Head of caudate nucleus (tissue), 42 donors: ENCODE measurements around the gene NR1H2.

ENCODE experiments used
- DNase-seq, 42 donors: peaks; one replicate each; pipeline versions ENCODE4 v3.0.0 to v3.0.0-alpha.2; 2020 to 2021; ENCODE audit warnings: mixed read lengths in 7 of 42
- intact Hi-C: fragments of 100-400 bp; cut with DNase I; formaldehyde crosslinking; loops from one replicate; pipeline ENCODE4 v1.15.0; 2022

Gene NR1H2

DNA sequence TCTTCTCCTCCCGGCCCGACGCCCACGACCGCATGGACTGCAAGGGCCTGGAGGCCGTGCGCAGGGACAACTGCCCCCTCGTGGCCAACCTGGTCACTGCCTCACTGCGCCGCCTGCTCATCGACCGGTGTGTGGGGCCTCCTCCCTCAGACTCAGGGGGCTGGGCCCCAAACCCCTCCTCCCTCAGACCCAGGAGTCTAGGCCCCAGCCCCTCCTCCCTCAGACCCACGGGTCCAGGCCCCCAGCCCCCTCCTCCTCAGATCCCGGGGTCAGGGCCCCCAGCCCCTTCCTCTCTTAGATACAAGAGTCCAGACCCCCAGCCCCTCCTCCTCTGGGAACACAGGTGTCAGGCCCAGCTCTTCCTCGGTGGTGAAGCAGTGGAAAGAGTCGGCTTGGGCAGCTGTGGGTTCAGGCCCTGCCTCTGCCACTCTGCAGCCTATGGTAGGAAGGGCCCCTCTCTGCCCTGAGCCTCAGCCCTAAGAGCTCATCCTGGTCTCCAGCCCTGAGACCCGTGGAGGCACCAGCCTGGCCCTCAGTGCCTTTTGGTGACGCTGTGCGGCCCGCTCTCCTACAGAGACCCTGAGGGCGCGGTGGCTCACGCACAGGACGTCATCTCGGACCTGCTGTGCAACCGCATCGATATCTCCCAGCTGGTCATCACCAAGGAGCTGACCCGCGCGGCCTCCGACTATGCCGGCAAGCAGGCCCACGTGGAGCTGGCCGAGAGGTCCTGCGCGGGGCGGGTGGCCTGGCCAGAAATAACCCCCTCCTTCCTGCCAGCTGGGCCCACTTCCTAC is 38.8 kb downstream of the NR1H2 start:
- intact Hi-C loops, result no loop called here
- peak in 41 of 42 donors; percentile 32 to 89 (median 70) for DNase-seq

DNA sequence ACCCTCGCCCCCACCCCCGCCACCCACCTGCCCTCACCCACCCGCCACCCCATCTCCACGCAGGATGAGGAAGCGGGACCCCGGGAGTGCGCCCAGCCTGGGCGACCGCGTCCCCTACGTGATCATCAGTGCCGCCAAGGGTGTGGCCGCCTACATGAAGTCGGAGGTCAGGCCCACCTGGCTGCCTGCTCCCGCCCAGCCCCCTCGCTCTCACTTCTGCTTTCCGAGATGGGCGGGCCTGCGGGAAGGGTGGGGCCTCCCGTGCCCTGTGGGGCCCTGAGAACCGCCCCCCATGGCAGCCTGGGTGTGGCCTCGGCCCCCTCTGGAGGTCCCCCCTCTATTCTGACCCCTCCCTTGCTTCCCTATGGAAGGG is 39.4 kb downstream of the NR1H2 start:
- intact Hi-C loops, result no loop called here
- peak in 10 of 42 donors; percentile 8 to 47 (median 32) for DNase-seq

- intact Hi-C loops, result no loop called here
- DNase-seq, result no peak
Measured at GRCh38 chr19:50416034-50416977, 40.0 kb downstream of the NR1H2 start.

GRCh38 chr19:50417111-50418081 is 41.1 kb downstream of the NR1H2 start:
- no peak for DNase-seq
- intact Hi-C loops, result no loop called here

GRCh38 chr19:50418176-50419021 is 42.1 kb downstream of the NR1H2 start, which contains the start of gene SPIB:
Gene SPIB, plus strand, starts transcription at chr19:50418938. Its CDS starts 25 bp downstream, at chr19:50418963.
- intact Hi-C loops, result no loop called here
- DNase-seq, result no peak

GRCh38 chr19:50419022-50419579 is 42.8 kb downstream of the NR1H2 start:
- intact Hi-C loops, result no loop called here
- DNase-seq, result no peak

- no peak for DNase-seq
- intact Hi-C loops, result no loop called here
Measured at GRCh38 chr19:50419580-50420035, 43.4 kb downstream of the NR1H2 start.

GRCh38 chr19:50420127-50420526 is 43.9 kb downstream of the NR1H2 start:
- intact Hi-C loops, result no loop called here
- DNase-seq, result no peak

DNA sequence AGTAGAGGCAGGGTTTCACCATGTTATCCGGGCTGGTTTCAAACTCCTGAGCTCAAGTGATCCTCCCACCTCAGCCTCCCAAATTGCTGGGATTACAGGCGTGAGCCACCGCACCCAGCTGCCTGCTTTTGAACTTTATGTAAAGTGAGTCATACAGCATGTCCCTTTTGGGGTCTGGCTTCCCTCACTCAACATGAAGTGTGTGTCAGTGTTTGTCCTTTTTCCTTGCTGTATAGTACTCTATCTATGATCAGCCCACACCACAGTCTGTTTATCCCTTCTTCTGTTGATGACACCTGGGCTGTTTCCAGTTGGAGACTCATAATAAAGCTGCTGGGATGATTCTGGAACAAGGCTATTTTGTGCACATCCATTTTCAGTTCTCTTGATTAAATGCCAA is 44.6 kb downstream of the NR1H2 start:
- DNase-seq, result no peak
- intact Hi-C loops, result no loop called here

GRCh38 chr19:50422397-50423278 is 46.4 kb downstream of the NR1H2 start:
- intact Hi-C loops, result no loop called here
- DNase-seq, result no peak

GRCh38 chr19:50423279-50424113 is 47.2 kb downstream of the NR1H2 start:
- DNase-seq, result no peak
- intact Hi-C loops, result no loop called here

GRCh38 chr19:50425581-50425980 is 49.3 kb downstream of the NR1H2 start:
- intact Hi-C loops, result no loop called here

GRCh38 chr19:50427318-50427925 is 51.2 kb downstream of the NR1H2 start:
- DNase-seq, result no peak
- intact Hi-C loops, result no loop called here

More at GRCh38 chr19:50425581-50425980, 49.3 kb downstream of the NR1H2 start:
- DNase-seq, result no peak

GRCh38 chr19:50427997-50428425 is 51.8 kb downstream of the NR1H2 start:
- intact Hi-C loops, result no loop called here
- DNase-seq, result peak; percentile 64 to 93 (median 81)

GRCh38 chr19:50428772-50429463 is 52.7 kb downstream of the NR1H2 start:
- DNase-seq, result no peak
- intact Hi-C loops, result no loop called here
